HG03097 (cell line): ENCODE measurements around the gene HOXC5.

ENCODE experiments used
- ATAC-seq: cut with Tn5 transposase; IDR thresholded peaks from one replicate; pipeline ENCODE4 v1.9.1; 2021; ENCODE audit not compliant: unreplicated experiment, low FRiP score

The HOXC5 gene

GRCh38 chr12:54032627-54033100 is at the start of gene HOXC5:
Gene HOXC5 (plus strand): TSS chr12:54033050. CDS start chr12:54033123, 73 bp downstream.
- no peak for ATAC-seq

- ATAC-seq: no peak
Observed at GRCh38 chr12:53983568-53983949, 49.3 kb upstream of the HOXC5 start.

GRCh38 chr12:53983950-53984572 is 48.8 kb upstream of the HOXC5 start:
- ATAC-seq: no peak

GRCh38 chr12:53984901-53985691 is 47.8 kb upstream of the HOXC5 start, which contains the start of gene HOXC10:
Gene HOXC10 (plus strand): TSS chr12:53985146. CDS start chr12:53985260, 114 bp downstream.
- ATAC-seq: no peak

GRCh38 chr12:53985692-53985993 is 47.2 kb upstream of the HOXC5 start:
- ATAC-seq: no peak

- ATAC-seq: no peak
Observed at GRCh38 chr12:53985994-53986685, 46.7 kb upstream of the HOXC5 start.

GRCh38 chr12:53986686-53987483 is 46.0 kb upstream of the HOXC5 start:
- no peak for ATAC-seq

GRCh38 chr12:53987787-53988230 is 45.0 kb upstream of the HOXC5 start:
- ATAC-seq: no peak

GRCh38 chr12:53988541-53989226 is 44.2 kb upstream of the HOXC5 start:
- ATAC-seq: no peak

- no peak for ATAC-seq
Observed at GRCh38 chr12:53989227-53990113, 43.4 kb upstream of the HOXC5 start.

- ATAC-seq: no peak
Observed at GRCh38 chr12:53990311-53991076, 42.4 kb upstream of the HOXC5 start.

- ATAC-seq: no peak
Observed at GRCh38 chr12:53991077-53991460, 41.8 kb upstream of the HOXC5 start.

- no peak for ATAC-seq
Observed at GRCh38 chr12:53992377-53992889, 40.4 kb upstream of the HOXC5 start.

- ATAC-seq: no peak
Observed at GRCh38 chr12:53993162-53994008, 39.5 kb upstream of the HOXC5 start.

GRCh38 chr12:53994009-53994263 is 38.9 kb upstream of the HOXC5 start:
- no peak for ATAC-seq

GRCh38 chr12:53994264-53995001 is 38.4 kb upstream of the HOXC5 start:
- ATAC-seq: no peak

- no peak for ATAC-seq
Observed at GRCh38 chr12:53995002-53995377, 37.9 kb upstream of the HOXC5 start.
